HG02678 (cell line): Measurements from ENCODE around the gene ATP4A.

Experiments used
- ATAC-seq: cut with Tn5 transposase; IDR thresholded peaks from one replicate; pipeline ENCODE4 v1.9.1; 2021; ENCODE audit warnings: mild to moderate bottlenecking, moderate library complexity; ENCODE audit not compliant: unreplicated experiment

The ATP4A gene

GRCh38 chr19:35502751-35503150 is 60.7 kb downstream of the ATP4A start:
- ATAC-seq, result no peak

GRCh38 chr19:35501684-35502083 is 61.8 kb downstream of the ATP4A start:
- ATAC-seq, result no peak

GRCh38 chr19:35500611-35501010 is 62.8 kb downstream of the ATP4A start:
- ATAC-seq, result no peak
